HCT116 (cell line): ENCODE data around the gene SLC9A9.

Experiments used
- CTCF ChIP-seq, 3 experiments: fragments of 200-600 bp in 1 of 3; sonication (generic) in 1 of 3; IDR thresholded peaks in 2 of 3; conservative IDR thresholded peaks in 1 of 3; 2 replicates each; pipeline ENCODE4 v1.5.1; 2012 to 2017; ENCODE audit warnings: low read depth in 2 of 3, low read length in 2 of 3, antibody characterized with exemption in 1 of 3, borderline replicate concordance in 1 of 3, control low read depth in 1 of 3, mild to moderate bottlenecking in 1 of 3, mixed read lengths in 1 of 3, mixed run types in 1 of 3, moderate library complexity in 1 of 3; ENCODE audit not compliant: insufficient read depth in 1 of 3
- ELF1 ChIP-seq: IDR thresholded peaks from 2 replicates; pipeline ENCODE4 v1.6.1; 2012; ENCODE audit warnings: low read depth, borderline replicate concordance
- EZH2 ChIP-seq: fragments of 200-600 bp; sonication (generic); IDR thresholded peaks from 2 replicates; pipeline ENCODE4 v1.6.1; 2017; ENCODE audit warnings: antibody characterized with exemption, mixed run types
- POLR2A ChIP-seq: IDR thresholded peaks from 2 replicates; pipeline ENCODE4 v1.7.0; 2011; ENCODE audit warnings: borderline replicate concordance; ENCODE audit not compliant: insufficient read depth, insufficient read length; ENCODE audit errors: extremely low read depth
- POLR2AphosphoS5 ChIP-seq: IDR thresholded peaks from 2 replicates; pipeline ENCODE4 v1.6.1; 2011; ENCODE audit warnings: mild to moderate bottlenecking, low read depth, low read length, moderate library complexity
- RAD21 ChIP-seq: IDR thresholded peaks from 2 replicates; pipeline ENCODE4 v1.6.1; 2012; ENCODE audit warnings: low read depth, mild to moderate bottlenecking
- TCF7L2 ChIP-seq: IDR thresholded peaks from 2 replicates; pipeline ENCODE4 v1.7.0; 2011; ENCODE audit warnings: borderline replicate concordance, inconsistent platforms; ENCODE audit not compliant: insufficient read depth, insufficient read length; ENCODE audit errors: extremely low read depth
- YY1 ChIP-seq: IDR thresholded peaks from 2 replicates; pipeline ENCODE4 v1.6.1; 2011; ENCODE audit warnings: low read length, low read depth, moderate library complexity, mild to moderate bottlenecking; ENCODE audit not compliant: insufficient replicate concordance; ENCODE audit errors: extremely low read depth
- TF ChIP-seq, protein P1 (sequence below): IDR thresholded peaks from 2 replicates; pipeline ENCODE4 v1.6.1; 2012; ENCODE audit warnings: low read depth
- TF ChIP-seq, protein P2 (sequence below): IDR thresholded peaks from 2 replicates; pipeline ENCODE4 v1.6.1; 2011; ENCODE audit warnings: mild to moderate bottlenecking, low read length, moderate library complexity; ENCODE audit not compliant: insufficient replicate concordance; ENCODE audit errors: extremely low read depth
- TF ChIP-seq, protein P3 (sequence below): IDR thresholded peaks from 2 replicates; pipeline ENCODE4 v1.6.1; 2012

DNA sequence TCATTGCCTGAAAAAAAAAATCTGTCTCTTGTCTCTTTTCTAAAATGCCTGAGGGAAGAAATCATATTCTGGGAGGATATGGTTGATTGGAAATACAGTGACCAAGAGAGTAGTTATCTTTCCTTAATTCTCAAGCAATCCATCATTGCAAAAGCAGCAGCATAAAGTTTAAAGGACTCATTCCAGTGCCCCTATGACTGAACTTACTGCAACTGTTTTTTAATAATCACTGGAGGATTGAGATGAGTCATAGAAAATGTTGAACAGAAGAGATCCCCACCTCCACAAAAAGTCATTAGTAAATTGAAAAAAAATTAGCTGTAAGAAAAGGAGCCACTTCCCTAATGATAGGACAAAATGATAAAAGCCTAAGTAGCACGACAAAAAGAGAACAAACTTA lies 121.5 kb downstream of the SLC9A9 start:
- TF ChIP-seq POLR2AphosphoS5, result no peak
- TF ChIP-seq ELF1, result no peak
- no peak for TF ChIP-seq EZH2
- no peak for TF ChIP-seq CTCF (IDR thresholded peaks at IDR 0.05 in 2 of 3, conservative IDR thresholded peaks at IDR 0.05 in 1 of 3; ENCODE audit: borderline replicate concordance in 1 of 3, insufficient read depth in 1 of 3, low read depth in 2 of 3, low read length in 2 of 3)
- no peak for TF ChIP-seq RAD21
- TF ChIP-seq POLR2A, result no peak
- no peak for TF ChIP-seq YY1
- TF ChIP-seq, protein P1, sequence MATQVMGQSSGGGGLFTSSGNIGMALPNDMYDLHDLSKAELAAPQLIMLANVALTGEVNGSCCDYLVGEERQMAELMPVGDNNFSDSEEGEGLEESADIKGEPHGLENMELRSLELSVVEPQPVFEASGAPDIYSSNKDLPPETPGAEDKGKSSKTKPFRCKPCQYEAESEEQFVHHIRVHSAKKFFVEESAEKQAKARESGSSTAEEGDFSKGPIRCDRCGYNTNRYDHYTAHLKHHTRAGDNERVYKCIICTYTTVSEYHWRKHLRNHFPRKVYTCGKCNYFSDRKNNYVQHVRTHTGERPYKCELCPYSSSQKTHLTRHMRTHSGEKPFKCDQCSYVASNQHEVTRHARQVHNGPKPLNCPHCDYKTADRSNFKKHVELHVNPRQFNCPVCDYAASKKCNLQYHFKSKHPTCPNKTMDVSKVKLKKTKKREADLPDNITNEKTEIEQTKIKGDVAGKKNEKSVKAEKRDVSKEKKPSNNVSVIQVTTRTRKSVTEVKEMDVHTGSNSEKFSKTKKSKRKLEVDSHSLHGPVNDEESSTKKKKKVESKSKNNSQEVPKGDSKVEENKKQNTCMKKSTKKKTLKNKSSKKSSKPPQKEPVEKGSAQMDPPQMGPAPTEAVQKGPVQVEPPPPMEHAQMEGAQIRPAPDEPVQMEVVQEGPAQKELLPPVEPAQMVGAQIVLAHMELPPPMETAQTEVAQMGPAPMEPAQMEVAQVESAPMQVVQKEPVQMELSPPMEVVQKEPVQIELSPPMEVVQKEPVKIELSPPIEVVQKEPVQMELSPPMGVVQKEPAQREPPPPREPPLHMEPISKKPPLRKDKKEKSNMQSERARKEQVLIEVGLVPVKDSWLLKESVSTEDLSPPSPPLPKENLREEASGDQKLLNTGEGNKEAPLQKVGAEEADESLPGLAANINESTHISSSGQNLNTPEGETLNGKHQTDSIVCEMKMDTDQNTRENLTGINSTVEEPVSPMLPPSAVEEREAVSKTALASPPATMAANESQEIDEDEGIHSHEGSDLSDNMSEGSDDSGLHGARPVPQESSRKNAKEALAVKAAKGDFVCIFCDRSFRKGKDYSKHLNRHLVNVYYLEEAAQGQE, result no peak
- TF ChIP-seq, protein P2, sequence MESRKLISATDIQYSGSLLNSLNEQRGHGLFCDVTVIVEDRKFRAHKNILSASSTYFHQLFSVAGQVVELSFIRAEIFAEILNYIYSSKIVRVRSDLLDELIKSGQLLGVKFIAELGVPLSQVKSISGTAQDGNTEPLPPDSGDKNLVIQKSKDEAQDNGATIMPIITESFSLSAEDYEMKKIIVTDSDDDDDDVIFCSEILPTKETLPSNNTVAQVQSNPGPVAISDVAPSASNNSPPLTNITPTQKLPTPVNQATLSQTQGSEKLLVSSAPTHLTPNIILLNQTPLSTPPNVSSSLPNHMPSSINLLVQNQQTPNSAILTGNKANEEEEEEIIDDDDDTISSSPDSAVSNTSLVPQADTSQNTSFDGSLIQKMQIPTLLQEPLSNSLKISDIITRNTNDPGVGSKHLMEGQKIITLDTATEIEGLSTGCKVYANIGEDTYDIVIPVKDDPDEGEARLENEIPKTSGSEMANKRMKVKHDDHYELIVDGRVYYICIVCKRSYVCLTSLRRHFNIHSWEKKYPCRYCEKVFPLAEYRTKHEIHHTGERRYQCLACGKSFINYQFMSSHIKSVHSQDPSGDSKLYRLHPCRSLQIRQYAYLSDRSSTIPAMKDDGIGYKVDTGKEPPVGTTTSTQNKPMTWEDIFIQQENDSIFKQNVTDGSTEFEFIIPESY, result no peak
- TF ChIP-seq TCF7L2, result no peak
- TF ChIP-seq, protein P3, sequence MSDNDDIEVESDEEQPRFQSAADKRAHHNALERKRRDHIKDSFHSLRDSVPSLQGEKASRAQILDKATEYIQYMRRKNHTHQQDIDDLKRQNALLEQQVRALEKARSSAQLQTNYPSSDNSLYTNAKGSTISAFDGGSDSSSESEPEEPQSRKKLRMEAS, result no peak
